Gastrocnemius medialis (tissue), 4 donors: ENCODE measurements around the gene MRPL38. TPM values are rescaled to one million over a fixed set of nuclear protein-coding genes. Genes with fewer than 3 reads are reported as not detected.

Experiments used
- ATAC-seq, 2 donors: fragments of 150-250 bp; one replicate each; pipeline ENCODE4 v1.9.1; 2016
- DNase-seq, 2 donors: peaks; one replicate each; pipeline ENCODE4 v3.0.0-alpha.2; 2019
- H3K27ac ChIP-seq, 4 donors: fragments of 200-600 bp; sonication (generic); 1 replicate in 1 of 4; 2 replicates in 3 of 4; pipeline ENCODE4 v1.5.1; 2016 to 2018; ENCODE audit warnings: mild to moderate bottlenecking in 2 of 4, moderate library complexity in 1 of 4
- H3K27me3 ChIP-seq, 3 donors: fragments of 200-600 bp; sonication (generic) in 2 of 3; 1 replicate in 1 of 3; 2 replicates in 2 of 3; pipeline versions ENCODE4 v1.5.1 to v1.6.0; 2016 to 2019; ENCODE audit warnings: mild to moderate bottlenecking in 1 of 3, moderate library complexity in 1 of 3
- H3K36me3 ChIP-seq, 2 donors: fragments of 200-600 bp; sonication (generic) in 1 of 2; one replicate each; pipeline ENCODE4 v1.5.1; 2017 to 2018
- H3K4me1 ChIP-seq, 2 donors: fragments of 200-600 bp; sonication (generic) in 1 of 2; one replicate each; pipeline ENCODE4 v1.5.1; 2016 to 2017; ENCODE audit warnings: mild to moderate bottlenecking in 2 of 2
- H3K4me3 ChIP-seq, 4 donors: fragments of 200-600 bp; sonication (generic) in 3 of 4; 1 replicate in 1 of 4; 2 replicates in 3 of 4; pipeline ENCODE4 v1.5.1; 2016 to 2019; ENCODE audit warnings: mild to moderate bottlenecking in 2 of 4
- H3K9me3 ChIP-seq, 3 donors: fragments of 200-600 bp; sonication (generic) in 2 of 3; 1 replicate in 1 of 3; 2 replicates in 2 of 3; pipeline ENCODE4 v1.5.1; 2016 to 2019
- POLR2A ChIP-seq, 2 donors: fragments of 450-650 bp; IDR thresholded peaks; one replicate each; pipeline ENCODE4 v1.6.1; 2017; ENCODE audit warnings: antibody characterized with exemption in 2 of 2, mild to moderate bottlenecking in 2 of 2, moderate library complexity in 2 of 2
- in situ Hi-C, 4 donors: fragments of 200-750 bp; cut with MboI; loops; one replicate each; pipeline versions ENCODE4 v1.15.0 to v1.8.0; 2017; ENCODE audit warnings: low sequenced_read_pairs in 4 of 4
- intact Hi-C: fragments of 100-400 bp; cut with DNase I; formaldehyde crosslinking; loops from one replicate; pipeline ENCODE4 v1.15.1; 2023; ENCODE audit warnings: low total_unique reads
- total RNA-seq, 4 donors: library from RNA; depleted of rRNA; stranded (reverse); fragments of >200 nt; gene quantifications; one replicate each; pipeline versions ENCODE4 v1.1.0 to v1.2.3, GENCODE V29; 2016
- TF ChIP-seq, protein P1 (sequence below), 5 experiments: fragments of 450-650 bp in 3 of 5; fragments of 200-600 bp in 2 of 5; sonication (generic) in 2 of 5; IDR thresholded peaks in 4 of 5; conservative IDR thresholded peaks in 1 of 5; 1 replicate in 4 of 5; 2 replicates in 1 of 5; pipeline ENCODE4 v1.5.1; 2016 to 2019; ENCODE audit warnings: antibody characterized with exemption in 5 of 5, mild to moderate bottlenecking in 3 of 5, moderate library complexity in 3 of 5

Gene MRPL38
- total RNA-seq, 4 donors from 2014 or later: 29.9 to 86.7 (median 53.1) TPM

DNA sequence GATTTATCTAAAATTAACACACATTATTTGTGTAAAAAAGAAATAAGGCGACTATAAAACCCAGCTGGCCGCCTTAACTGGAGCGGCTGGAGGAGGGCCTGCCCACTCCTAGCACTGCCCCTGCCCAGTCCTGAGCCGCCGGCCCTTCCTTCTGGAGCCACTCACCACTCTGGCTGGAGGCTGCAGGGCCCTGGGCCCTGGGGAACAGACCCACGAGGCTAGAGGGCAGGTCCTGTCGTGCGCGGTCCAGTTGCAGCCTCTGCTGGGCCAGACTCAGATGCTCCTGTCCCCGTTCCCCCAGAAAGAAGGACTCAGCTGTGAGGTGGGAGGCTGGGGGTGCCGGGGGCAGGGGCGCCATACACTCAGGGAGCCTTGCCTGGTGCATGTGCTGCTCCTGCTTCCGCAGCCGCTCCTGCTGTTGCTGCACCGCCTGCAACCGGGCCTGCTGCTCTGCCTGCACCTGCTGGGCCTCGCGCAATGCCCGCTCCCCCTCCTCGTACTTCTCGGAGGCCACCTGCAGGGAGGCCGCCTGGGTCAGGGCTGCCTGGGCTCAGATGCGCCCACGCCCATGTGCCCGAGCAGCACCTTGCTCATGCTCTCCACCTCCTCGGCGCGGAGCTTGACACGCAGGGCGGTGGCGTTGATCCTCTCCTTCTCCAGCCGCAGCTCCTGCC lies 9.0 kb upstream of the MRPL38 start:
- intact Hi-C loops: no loop called here
- H3K27ac ChIP-seq: no peak overlapping the region
- TF ChIP-seq, protein P1, sequence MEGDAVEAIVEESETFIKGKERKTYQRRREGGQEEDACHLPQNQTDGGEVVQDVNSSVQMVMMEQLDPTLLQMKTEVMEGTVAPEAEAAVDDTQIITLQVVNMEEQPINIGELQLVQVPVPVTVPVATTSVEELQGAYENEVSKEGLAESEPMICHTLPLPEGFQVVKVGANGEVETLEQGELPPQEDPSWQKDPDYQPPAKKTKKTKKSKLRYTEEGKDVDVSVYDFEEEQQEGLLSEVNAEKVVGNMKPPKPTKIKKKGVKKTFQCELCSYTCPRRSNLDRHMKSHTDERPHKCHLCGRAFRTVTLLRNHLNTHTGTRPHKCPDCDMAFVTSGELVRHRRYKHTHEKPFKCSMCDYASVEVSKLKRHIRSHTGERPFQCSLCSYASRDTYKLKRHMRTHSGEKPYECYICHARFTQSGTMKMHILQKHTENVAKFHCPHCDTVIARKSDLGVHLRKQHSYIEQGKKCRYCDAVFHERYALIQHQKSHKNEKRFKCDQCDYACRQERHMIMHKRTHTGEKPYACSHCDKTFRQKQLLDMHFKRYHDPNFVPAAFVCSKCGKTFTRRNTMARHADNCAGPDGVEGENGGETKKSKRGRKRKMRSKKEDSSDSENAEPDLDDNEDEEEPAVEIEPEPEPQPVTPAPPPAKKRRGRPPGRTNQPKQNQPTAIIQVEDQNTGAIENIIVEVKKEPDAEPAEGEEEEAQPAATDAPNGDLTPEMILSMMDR (IDR thresholded peaks at IDR 0.05 in 4 of 5, conservative IDR thresholded peaks at IDR 0.05 in 1 of 5): no peak
- no peak for TF ChIP-seq POLR2A (IDR thresholded peaks at IDR 0.05)
- peaks cover 0 to 7% of the 10 kb centered on the region in 2 donors for H3K36me3 ChIP-seq
- H3K9me3 ChIP-seq: no peaks in the 10 kb centered on the region
- no peaks in the 10 kb centered on the region for H3K27me3 ChIP-seq
- in situ Hi-C loops: no loop called here
- DNase-seq (no peak), ATAC-seq (no peak)
- no peaks in the 10 kb centered on the region for H3K4me1 ChIP-seq
- H3K4me3 ChIP-seq: no peak overlapping the region

DNA sequence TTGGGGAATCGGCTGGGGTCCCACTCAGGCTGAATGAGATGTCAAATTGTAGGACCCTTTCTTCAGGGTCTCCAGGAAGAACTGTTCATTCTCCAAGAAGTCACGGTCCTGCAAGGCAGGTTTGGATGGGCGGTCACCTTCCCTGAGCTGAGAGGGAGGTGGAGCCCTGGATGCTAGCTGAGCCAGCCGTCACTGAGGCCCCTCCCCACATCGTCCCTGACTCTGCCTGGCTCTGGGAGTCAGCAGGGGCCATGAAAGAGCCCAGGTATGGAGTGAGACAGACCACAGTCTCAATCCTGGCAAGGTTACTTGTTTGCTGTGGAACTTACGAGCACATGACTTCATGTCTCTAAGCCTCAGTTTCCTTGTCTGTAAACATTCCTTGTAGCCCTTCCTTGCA lies 6.0 kb upstream of the MRPL38 start:
- TF ChIP-seq, protein P1 (IDR thresholded peaks at IDR 0.05 in 4 of 5, conservative IDR thresholded peaks at IDR 0.05 in 1 of 5): no peak
- H3K27ac ChIP-seq: no peak overlapping the region
- in situ Hi-C loops (no loop called here), intact Hi-C loops (no loop called here)
- H3K4me1 ChIP-seq: no peaks in the 10 kb centered on the region
- DNase-seq (no peak), ATAC-seq (no peak)
- H3K9me3 ChIP-seq: no peaks in the 10 kb centered on the region
- H3K4me3 ChIP-seq: no peak overlapping the region
- peaks cover 0 to 7% of the 10 kb centered on the region in 2 donors for H3K36me3 ChIP-seq
- H3K27me3 ChIP-seq: no peaks in the 10 kb centered on the region

DNA sequence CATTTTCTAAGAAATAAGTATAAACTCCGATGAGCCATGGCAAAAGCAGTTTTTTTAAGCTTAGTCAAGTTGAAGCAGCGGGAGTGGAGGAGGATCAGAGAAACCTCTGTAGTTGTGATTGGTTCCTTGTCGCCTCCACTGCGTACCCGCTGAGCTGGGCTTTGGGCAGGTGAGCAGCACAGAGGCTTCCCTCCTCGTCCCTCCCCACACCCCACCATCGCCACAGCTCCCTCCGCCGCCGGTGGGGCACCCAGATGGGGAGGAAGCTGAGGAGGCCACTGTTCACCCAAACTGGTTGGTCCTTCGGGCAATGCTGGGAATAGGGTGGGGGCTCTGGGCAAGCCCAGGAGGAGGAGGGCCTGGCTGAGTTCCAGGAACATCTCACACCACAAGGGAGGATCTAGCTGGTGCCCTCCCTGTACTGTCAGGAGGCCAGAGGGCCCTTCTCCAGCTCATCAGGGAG lies 5.2 kb upstream of the MRPL38 start:
- H3K36me3 ChIP-seq: peaks cover 0 to 7% of the 10 kb centered on the region in 2 donors
- ATAC-seq (no peak), DNase-seq (no peak)
- in situ Hi-C loops (loop anchor here (5.0 kb wide), 1 partner anchor 97 kb away; no protein-coding TSS in a partner anchor), intact Hi-C loops (no loop called here)
- H3K27me3 ChIP-seq: no peaks in the 10 kb centered on the region
- TF ChIP-seq, protein P1 (IDR thresholded peaks at IDR 0.05 in 4 of 5, conservative IDR thresholded peaks at IDR 0.05 in 1 of 5): no peak
- TF ChIP-seq POLR2A (IDR thresholded peaks at IDR 0.05): no peak
- peaks cover 0 to 6% of the 10 kb centered on the region in 2 donors for H3K4me1 ChIP-seq
- H3K4me3 ChIP-seq: no peak overlapping the region
- no peak overlapping the region for H3K27ac ChIP-seq
- H3K9me3 ChIP-seq: no peaks in the 10 kb centered on the region

DNA sequence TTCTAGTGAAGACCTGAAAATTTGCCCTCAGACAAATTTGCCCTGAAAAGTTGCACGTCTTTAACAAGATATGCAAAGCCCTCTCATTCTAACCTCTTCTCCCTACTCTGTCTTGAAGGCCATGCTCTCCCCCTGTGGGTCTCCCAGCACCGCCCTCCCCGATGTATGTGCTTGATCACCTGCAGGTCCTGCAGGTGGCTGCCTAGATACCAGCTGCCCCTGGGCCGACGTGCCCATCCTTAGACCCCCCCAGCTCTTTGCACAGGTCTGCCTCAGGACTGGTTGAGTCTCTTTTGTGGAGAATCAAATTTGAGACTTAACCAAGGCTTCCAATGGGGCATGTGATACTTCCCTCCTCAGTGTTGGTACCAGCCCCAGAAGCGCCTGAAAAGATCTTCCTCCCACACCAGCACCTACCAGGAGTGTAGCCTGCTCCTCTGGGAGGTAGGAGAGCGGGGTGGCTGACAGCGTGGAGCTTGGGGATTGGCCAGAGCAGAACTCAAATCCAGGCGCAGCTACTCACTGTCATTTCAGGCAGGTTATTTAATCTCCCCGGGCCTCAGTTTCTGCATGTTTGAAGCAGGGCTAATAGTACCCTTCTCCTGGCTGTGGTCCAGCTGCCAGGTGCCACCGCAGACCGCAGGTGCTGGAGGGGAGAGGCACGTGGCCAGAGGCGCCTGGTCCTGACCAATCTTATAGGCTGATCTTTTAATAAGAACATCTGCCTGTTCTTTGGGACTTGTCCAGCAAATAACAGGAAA lies 4.5 kb upstream of the MRPL38 start:
- Histone ChIP-seq H3K9me3 (no peaks in the 10 kb centered on the region), H3K36me3 (peaks cover 0 to 7% of the 10 kb centered on the region in 2 donors), H3K27ac (no peak overlapping the region), H3K4me1 (peaks cover 0 to 6% of the 10 kb centered on the region in 2 donors), H3K27me3 (no peaks in the 10 kb centered on the region), H3K4me3 (no peak overlapping the region)
- DNase-seq: no peak
- in situ Hi-C loops: loop anchor here (5.0 kb wide), 1 partner anchor 98 kb away; no protein-coding TSS in a partner anchor
- no peak for ATAC-seq
- intact Hi-C loops: no loop called here
- TF ChIP-seq POLR2A (IDR thresholded peaks at IDR 0.05): no peak
- TF ChIP-seq, protein P1 (IDR thresholded peaks at IDR 0.05 in 4 of 5, conservative IDR thresholded peaks at IDR 0.05 in 1 of 5): no peak
